ENCODE measurements around the gene DSG3.

Gene DSG3

DNA sequence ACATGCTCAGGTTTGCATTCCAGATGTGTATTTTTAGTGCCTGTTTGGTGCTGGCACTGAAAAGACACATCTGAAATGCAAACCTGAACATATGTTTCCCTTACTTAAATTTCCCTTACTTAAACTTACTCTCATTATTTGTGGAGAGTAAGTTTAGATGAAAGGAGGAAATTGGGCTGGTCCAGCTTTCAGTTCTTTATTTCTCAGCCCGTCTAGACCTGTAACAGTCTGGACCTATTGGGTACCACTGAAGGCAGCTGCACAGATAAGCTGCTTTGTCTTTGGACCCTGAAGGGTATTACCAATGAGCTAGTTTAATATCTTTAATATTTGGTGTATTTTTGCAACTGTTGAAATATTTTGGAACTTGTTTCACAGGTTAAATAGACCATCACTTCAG is 17.0 kb upstream of the DSG3 start:
- DNase-seq: no peak

DNA sequence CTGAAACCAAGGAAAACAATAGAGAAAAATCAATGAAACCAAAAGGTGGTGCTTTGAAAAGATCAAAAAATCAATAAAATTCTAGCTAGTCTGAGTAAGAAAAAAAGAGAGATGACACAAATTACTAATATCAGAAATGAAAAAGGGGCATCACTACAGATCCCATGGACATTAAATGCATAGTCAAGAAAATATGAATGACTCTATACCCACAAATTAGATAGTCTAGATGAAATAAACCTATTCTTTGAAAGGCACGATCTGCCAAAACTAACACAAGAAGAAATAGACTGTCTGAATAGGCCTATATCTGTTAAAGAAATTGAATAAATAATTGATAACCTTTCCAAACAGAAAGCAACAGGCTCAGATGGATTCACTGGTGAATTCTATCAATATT is 15.2 kb upstream of the DSG3 start:
- DNase-seq: no peak

DNA sequence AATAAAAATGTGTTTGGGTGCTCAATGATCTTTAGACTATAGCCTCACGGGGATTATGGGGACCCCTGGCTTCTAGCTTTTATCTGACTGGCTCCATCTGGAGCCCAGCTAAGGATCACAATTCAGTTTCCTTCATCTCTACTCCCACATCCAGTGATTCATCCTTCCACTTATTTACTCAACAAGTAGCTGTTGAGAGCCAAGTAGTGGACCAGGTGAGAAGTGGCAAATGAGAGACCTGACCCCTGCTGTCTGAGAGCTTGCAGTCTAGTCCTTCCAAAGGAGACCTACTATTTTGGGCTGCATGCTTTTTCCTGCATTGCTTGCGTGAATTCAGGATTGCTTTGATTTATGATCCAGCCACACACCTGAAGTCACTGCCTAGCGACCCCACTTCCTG is 10.7 kb upstream of the DSG3 start:
- DNase-seq: no peak

DNA sequence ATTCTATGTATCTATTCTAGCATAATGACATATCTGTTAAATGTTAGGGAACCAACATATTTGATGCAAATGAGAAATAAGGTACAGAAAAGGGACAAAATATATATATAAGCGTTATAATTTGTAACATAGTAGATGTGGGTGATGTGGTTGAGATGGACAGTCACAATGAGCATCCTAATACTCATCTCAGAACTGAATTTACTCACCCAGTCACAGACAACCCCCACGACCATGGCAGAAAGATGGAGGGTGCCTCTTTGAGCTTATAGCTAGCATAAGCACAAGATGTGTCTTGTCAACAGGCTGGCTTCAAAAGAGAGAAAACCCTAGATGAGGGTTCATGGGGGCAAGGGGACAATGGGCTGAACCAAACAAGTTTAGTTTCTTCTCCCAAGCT is 9.1 kb upstream of the DSG3 start:
- DNase-seq: no peak

DNA sequence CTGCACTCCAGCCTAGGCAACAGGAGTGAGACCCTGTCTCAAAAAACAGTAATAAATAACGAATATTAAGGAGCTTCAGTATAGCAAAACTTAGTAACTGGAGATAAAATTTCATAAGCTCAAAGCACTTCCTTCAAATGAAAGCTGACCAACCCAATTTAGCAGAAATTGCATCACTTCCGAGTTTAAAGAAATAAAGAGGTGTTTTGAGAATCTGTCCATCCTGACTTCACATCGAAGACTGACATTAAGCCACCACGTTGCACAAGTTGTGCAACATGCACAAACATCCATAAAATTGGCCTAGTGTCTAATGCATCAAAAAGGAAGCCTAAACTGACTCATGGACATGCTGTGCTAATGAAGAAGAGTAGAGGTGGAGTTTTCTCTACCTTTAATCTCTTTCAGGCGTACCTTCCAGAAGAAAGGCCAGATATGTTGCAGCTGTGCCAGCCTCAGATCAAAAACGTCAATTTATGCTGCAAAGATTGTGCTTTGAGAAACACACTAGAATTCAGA is 7.7 kb upstream of the DSG3 start:
- DNase-seq: no peak

GRCh38 chr18:31440787-31441186 is 6.8 kb upstream of the DSG3 start:
- no peak for DNase-seq

DNA sequence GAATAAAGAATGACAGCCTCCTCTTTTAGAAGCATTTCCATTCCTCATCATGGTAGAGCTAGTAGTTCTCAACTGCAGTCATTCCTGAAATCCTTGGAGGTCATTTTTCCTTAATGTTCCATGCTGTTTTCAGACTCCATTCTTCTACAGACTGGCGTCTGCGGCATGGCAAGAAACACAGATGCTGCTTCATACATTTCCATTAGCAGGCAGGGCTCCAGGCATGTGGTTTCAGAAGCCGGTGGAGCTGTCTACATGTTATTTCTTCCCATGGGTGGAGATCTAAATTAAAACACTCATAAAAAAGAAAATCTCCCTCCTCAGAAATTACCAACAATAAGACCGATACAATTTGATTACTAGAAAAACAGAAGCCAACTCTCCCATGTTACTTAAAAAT is 6.0 kb upstream of the DSG3 start:
- DNase-seq: no peak

- no peak for DNase-seq
Observed at GRCh38 chr18:31444142-31444541, 3.4 kb upstream of the DSG3 start.

GRCh38 chr18:31445908-31446307 is 1.6 kb upstream of the DSG3 start:
- no peak for DNase-seq

DNA sequence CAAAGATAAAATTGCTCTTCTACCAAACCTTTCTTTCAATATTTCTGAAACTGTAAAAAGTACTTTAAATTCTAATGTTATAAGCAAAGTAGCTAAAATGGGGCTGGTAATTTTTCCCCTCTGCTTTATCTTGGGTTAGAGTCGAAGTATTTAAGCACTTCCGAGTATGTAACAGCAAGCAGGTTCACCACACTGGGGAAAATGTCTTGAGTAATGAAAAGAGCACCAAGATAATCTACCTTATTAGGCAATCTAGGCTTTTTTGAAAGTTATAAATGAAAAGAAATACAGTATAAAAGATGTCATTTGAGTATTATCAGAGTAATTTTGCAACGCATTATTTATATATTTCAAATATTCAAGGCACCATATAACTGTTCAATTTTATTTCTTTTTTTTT is 687 bp upstream of the DSG3 start:
- no peak for DNase-seq

DNA sequence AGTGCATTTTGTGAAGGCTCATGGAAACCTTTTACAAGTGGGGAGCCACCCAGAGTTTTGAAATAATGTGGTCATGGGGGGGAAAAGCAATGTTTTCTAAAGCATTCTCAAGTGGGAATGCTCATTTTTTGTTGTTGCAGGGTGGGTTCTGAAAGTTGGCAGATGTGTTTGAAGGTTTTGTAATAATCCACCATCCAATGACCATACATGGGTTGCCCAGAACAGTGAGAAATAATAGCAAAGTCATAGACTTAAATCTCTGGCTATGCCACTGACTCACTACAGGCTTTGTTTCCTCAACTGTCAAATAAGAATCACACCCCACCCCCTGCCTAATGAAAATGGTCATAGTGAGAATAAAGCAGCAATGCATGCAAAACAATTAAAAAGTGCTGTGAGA is 2.9 kb downstream of the DSG3 start:
- no peak for DNase-seq

- no peak for DNase-seq
Observed at GRCh38 chr18:31451625-31452024, 4.1 kb downstream of the DSG3 start.

- DNase-seq: no peak
Observed at GRCh38 chr18:31454066-31454708, 6.6 kb downstream of the DSG3 start.

DNA sequence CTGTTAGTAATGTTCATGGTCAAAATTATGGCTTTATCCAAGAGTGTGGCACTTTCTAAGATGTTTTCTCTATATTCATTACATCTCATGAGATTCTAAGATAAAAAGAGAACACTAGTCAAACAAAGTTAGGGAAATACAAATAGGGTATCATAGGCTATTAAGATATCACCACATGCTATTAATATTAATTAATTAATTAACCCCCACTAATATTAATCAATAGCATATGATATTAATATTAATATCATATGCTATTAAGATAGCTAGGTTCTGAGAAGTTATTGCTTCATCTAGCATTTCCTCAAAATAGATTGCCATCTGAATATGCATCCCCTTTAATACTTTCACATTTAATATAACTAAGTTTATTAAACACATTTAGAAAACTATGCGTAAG is 22.1 kb downstream of the DSG3 start:
- DNase-seq: no peak

GRCh38 chr18:31478688-31479087 is 31.1 kb downstream of the DSG3 start:
- DNase-seq: no peak

DNA sequence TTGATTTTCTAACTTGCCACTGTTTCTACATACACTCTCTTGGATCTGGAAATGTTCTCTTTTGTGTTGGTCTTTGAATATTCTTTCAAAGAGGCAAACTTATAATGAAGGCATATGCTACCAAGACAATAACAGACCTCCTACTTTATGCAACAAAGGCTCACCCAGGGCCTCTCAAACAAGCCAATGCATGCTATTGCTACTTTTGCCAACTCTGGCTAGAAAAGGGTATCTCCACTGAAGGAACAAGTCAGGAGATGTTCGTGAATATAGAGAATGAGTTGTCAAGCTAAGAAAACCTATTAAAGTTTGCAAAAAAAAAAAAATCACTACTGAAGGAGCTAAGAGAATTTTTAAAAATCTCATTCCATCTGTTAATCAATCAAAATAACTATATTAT is 34.5 kb downstream of the DSG3 start:
- DNase-seq: no peak

DNA sequence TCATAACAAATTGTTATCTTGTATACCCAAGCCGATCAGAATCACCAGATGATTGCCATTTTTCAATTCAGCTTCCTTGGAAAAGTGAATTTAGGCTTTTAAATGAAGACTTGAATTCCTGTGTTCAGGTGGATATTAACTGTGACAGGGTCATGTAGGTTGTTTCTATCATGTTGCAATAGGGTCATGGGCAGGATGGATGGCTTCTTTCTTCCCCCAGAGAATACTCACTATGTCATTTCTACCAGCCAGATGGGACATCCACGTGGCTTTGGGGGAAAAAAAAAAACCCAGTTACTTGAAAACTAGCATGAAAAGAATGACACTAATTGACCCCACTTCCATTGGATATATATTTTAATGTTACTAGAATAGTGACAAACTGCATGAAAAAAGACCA is 35.9 kb downstream of the DSG3 start:
- no peak for DNase-seq

- DNase-seq: no peak
Observed at GRCh38 chr18:31484461-31484860, 36.9 kb downstream of the DSG3 start.

- DNase-seq: no peak
Observed at GRCh38 chr18:31486165-31486564, 38.6 kb downstream of the DSG3 start.

DNA sequence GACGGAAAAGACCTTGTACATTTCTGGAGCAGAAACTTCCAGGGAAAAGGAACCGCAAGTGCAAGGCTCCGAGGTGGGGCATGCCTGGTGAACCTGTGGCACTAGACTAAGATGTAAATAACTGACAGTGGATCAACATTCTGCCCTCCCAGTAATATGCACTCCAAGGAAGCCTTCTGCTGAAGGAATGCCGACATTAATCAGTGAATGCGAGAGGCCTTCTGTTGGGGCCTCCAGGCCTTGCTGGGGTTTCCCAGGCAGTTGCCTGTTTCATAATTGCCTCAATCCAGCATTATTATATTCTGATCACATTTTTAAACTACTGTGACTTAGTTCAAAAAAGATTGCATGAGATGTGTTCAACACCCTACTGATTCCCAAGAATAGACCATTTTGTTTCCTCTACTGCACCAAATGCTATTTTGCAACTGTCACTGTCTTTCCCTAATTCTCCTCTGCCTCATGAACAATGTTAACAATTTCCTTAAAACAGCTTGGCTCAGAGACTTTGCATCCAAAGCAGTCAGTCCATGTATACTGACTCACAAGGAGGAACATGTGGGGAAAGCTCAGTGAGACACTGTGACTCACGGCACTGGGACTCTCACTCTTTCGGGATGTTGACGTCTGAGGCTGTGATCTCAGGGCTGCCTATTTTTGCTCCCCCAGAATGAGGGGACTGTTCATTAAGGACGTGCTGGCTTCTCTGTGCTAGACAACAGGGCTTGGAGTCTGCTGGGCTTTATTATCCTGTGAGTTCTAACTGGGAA is 39.9 kb downstream of the DSG3 start:
- no peak for DNase-seq

GRCh38 chr18:31489311-31489710 is 41.8 kb downstream of the DSG3 start:
- no peak for DNase-seq

DNA sequence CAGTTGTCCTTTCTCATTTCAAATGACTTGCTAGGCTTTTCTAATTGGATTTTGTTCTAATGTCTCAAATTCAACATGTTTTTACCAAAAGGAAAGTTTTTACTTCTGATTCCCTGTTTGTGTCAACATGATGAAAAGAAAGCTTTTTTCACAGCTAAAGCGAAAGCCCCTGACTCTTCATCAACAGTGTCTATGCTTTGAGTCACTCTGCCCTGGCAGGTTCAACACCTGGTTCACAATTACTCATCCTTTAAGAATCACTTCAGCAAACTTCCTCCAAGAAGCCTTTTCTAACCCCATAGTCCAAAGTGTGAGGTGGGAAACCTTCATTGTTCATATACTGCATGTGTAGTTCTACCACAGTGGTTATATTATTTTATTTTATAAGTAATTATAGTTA is 42.8 kb downstream of the DSG3 start:
- no peak for DNase-seq

DNA sequence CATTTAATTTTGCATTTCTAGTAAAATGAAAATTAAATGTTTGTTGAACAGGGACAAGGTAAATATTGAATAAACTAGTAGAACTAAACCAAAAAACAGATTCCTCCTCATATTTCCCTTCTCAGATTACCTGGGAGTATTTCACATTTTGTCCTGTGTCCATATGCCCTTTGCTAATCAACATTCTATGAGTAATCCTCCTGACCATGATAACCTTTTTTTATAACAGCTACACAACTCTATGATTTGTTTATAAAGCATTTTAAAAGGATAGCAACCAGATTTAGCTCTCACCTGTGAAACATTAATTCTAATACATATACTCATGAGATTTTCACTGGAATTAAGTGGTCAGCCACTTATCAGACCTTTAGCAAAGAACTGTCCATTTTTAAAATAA is 43.3 kb downstream of the DSG3 start:
- DNase-seq: no peak

DNA sequence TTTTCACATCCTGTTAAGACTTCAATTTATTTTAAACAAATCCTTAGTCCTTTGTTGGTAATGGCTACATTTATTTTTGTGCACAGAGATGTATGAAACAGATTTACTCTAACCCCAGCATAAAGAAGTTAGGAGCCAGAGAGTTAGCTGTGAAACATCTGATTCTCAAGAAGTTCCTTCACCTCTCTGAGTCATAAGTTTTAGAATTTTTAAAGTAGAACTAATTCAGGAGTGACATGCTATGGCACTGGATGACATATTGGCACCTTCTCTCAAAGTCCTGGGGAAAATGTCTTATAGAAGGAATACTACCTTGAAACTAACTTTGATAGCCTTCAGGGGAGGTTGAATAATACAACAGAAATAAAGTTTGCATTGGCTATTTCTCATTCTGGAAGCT is 44.0 kb downstream of the DSG3 start:
- DNase-seq: no peak

GRCh38 chr18:31492671-31493070 is 45.1 kb downstream of the DSG3 start:
- DNase-seq: no peak

All from CD4-positive, alpha-beta T cell treated with Interleukin-17A for 1 hour (primary cell).